Stimulated activated CD8-positive, alpha-beta memory T cell treated with anti-CD3 and anti-CD28 coated beads, Interleukin-12 subunit alpha, Interleukin-12 subunit beta, amount 100 ng/mL, for 4 hours (primary cell): Measurements from ENCODE around the gene G6PC3.
A peak's percentile ranks its signal among the peaks of the same experiment; 100 is the strongest.
"Not testable (repeated sequence)": the region's sequence is repeated elsewhere in the genome, so short reads cannot be mapped to it uniquely, and the experiment has no call there.

ENCODE experiments used
- DNase-seq: peaks from one replicate; pipeline ENCODE4 v3.0.0-alpha.2; 2020; ENCODE audit warnings: low read depth

Gene G6PC3

DNA sequence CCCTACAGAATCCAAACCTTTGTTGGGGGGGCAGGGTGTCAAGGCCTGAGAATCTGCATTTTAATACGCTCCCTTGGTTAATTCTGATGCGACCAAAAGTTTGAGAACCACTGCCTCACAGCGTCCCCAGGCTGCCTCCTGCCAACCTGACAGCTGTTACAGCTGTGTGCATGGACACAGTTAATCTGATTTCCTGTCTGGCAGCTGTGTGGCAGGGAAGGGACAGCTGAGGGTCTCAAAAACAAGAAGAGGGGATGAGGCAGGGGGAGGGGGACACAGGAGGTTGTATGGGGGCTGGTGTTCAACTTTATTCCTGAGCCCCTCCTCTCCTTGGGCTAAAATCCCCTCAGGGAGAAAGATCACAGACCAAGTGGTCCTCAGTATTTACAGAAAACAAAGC is 35.4 kb downstream of the G6PC3 start:
- DNase-seq = no peak

DNA sequence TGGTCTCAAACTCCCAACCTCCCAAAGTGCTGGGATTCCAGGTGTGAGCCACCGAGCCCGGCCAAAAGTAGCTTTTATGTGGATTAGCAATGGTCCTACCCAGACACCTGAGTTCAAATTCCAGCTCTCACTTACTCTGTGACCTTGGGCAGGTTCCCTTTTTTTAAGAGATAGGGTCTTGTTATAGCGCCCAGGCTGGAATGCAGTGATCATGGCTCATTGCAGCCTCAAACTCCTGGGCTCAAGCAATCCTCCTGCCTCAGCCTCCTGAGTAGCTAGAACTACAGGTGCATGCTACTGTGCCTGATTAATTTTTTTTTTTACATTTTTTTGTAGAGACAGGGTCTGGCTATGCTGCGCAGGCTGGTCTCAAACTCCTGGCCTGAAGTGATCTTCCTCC is 36.3 kb downstream of the G6PC3 start:
- no peak for DNase-seq

DNA sequence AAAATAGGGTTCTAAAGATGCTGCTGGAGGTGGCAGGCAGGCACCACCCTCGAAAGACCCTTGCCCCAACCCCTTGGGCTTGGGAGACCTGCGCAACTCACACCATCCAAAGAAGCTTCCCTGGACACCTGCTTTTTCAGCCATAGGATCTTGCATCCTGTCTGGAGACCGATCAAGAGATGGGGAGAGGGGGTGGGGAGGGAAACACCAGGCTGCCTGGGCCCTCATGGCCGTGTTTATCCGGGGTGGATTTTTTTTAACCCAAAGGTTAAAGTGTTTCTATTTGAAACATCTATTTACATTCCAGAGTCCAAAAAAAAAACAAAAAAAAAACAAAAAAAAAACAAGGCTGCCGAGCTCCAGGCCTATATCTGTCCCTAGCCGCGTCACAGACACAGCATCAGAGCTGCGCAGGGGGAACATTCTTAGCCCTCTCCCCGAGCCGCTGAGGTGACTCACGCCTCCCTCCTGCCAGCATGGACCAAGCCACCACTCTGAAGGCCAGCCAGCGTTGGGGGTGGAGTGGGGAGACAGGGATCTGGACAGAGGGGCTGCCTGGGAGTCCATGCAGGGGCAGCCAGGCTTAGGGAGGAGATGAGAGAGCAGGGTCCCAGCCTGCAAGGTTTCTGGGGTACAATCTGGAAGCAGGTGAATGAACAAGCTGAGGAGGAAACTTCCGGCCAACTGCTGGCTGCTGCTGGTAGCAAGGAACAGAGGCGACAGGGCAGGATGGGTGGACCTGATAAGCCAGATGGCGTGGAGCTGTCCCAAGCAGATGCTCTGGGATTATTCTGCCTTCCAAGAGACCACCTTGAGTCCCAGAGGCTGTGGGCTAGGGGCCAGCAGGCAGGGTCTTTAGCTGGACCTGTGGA is 38.1 kb downstream of the G6PC3 start:
- no peak for DNase-seq

DNA sequence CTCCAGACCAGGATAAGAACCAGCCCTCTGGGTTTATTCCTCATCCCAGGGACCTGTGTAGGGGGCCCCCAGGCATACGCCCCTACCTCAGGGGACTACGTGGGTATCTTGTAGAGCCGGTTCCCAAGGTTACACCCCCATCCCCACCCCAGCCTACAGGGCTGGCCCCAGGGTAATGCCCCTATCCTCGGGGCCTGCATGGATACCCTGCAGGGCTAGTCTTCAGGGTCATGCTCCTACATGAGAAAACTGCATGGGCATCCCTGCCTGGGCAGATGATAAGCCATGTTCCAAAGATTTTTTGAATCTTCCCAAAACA is 38.7 kb downstream of the G6PC3 start:
- no peak for DNase-seq

DNA sequence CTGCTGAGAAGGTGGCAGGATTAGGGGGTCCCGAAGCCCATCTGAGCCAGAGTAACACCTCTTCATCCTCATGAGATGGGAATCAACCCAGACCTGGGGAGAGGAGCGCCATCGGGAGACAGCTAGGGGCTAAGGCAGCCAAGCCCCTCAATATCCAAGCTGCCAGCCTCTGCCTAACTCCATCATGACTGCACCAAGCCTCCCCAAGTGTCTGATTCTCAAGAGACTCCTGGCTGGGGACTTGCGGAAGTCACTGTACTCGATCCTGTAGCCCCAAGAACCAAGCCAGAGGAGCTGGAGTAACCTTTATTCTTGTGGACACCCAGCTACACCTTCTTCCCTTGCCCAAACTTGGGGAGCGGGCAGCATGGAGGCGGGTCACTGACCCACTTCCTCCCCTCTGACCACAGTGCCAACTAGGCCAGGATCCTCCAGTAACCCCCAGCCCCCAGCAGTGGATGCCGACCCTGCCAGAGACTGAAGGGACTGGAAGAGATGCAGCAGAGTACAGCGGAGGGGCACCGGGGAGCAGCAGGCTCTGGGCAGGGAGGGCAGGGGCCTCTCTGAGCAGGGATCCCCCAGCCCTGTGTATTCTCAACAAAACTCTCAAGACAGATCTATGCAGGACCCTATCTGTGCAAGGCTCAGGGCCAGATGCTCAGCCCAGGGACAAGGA is 39.6 kb downstream of the G6PC3 start:
- no peak for DNase-seq

DNA sequence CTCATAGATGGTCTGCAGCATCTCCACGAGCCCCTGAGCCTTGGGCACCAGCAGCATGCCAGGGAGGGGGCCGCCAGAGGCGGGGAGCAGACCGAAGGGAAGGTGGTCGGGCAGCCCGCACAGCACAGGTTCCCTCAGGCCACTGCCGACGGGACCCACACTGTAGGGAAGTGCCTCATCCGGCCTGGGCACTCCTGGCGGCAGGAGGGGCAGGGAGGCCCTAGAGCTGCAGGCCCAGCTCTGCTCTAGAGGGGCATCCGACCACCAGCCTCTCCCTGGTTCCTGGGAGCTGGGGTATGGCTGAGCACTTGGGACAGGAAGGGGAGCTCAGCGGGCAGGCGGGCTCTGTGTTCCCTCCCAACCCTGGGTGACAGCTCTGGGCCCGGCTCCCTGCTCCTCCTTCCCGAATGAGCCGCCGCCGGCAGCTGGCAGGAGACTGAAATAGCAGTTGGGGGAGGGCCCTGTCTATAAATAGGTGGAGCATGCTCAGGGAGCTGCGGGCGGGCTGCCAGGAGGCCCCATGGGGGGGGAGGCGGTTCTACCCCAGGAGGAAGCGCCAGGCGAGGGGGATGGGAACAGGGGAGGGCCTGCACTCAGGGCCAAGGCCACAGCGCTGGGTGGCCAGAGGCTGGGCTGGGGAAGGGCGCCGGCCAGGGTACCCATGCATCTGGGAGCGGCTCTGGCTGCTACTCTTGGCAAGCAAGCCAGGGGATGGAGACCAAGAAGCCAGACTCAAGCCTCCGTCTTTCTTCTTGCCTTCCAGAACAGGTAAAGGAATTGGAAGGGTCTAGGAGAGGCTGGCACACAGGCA is 40.5 kb downstream of the G6PC3 start:
- DNase-seq = peak; percentile 30

DNA sequence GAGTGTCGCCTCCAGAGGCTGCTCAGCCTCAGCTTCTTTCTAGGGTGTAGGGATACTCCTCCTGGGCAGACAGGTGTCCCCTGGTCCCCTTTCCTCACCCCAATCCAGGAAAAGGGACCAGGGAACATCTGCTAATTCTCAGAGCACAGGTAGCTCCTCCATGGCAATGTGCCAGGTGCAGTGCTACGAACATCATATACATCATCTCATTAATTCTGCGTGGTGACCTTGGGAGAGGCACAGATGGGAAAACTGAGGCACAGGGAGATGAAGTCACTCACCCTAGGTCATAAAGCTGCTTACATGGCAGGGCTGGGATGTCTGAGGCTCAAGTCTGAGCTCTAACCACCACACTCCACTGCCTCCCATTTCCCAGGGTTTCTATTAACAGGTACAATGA is 41.2 kb downstream of the G6PC3 start:
- no peak for DNase-seq

DNA sequence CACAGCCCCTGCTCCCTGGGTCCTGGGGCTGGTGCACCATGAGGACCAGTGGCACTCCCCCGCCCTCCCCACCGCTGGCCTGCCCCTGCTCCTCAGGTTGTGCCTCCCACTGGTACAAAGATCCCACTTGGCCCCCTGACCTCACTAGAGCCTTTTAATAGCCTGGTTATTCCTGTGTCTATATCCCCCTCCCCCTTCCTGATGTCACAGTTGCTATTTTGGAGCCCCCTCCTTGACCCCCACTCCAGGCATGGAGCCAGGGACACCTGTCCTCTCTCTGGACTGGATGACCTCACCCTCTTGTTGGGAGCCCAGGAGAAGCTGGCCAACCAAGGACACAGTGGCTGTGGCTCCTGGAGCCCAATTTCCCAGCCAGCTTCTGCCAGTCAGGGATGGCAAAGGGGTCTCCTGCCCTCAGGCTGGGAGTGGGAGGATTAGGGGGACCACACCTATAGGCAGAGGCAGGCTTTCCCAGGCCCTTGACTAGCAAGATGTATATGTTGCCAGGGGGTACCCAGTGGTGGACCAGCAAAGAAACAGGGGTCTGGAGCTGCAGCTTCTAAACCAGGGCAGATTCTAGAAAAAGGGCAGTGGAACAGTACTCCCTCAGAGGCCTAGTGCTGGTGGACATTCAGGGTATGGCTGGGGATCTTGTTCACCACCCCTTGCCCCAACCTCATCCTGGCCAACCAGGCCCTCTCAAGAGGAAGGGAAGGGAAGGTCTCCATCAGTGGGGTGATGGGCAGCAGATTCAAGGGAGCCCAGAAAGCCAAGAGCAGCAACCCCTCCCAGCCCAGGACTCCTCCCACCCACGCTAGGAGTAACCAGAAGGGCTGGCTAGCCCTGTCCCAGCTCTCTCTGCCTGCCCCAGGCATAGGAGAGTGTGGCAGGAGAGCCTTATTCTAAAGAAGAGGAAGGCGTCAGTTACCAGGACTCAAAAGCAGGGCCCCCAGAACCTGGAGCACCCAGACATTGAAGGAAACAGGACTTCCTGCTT is 42.0 kb downstream of the G6PC3 start:
- no peak for DNase-seq

DNA sequence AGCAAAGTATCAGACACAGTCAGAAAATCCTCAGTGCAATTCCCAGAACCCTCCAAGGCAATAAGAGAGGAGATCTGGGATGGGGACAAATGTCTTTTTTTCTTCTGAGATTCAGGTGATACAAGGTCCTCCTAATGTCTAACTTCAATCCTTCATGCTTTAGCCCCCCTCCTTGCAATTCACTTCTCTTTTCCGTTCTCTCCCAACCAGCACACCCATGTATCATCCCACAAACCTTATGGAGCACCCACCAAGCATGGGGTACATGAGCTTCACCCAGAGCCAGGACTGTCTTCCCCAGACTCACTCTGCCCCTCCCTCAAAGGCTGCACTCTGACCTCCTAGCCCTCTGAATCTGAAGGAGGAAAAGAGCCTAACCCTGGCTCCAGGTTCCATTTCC is 42.8 kb downstream of the G6PC3 start:
- DNase-seq = no peak

DNA sequence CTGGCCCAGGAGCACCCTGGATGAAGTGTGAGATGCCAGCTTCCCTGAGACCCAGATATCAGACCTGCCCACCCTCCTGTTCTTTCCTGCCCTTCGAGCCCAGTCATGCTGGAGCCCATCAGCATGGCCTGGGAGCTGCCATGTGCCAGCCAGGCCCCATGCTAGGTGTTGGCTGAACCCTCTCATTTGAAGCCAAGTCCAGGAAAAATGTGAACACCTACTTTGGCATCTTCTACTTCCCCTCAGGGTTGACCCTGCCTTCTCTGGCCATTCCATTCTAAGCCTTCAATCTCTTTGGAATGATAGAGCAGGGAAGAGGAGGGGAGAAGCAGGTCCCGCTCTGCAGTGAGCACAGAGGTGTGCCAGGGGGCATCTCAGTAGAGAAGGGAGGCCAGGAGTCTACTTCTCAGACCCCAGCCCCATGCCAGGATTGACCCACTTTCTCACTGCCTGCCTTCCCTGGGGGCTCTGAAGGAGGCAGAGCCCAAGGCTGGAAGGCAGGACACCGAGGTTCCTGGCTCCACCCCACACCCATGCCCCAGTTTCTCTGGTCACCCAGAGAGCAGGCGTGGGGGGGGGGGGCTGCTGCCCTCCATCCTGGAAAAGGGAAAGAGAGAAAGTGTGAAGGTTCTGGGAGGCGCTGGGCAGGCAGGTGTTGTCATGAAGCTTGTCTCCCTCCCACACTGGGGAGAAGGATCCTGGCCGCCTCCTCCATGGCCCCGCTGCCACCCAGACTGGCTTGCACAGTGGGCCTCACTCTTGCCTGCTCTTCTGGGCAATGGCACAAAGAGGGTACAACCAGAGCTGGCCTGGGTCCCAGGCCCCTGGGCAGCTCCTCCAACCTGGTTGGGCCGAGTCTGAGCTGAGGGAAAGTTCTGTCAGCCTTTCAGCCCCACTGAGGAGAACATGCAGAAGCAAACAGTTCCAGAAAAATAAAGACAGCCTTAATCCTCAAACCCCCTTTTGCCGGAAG is 43.6 kb downstream of the G6PC3 start:
- no peak for DNase-seq

DNA sequence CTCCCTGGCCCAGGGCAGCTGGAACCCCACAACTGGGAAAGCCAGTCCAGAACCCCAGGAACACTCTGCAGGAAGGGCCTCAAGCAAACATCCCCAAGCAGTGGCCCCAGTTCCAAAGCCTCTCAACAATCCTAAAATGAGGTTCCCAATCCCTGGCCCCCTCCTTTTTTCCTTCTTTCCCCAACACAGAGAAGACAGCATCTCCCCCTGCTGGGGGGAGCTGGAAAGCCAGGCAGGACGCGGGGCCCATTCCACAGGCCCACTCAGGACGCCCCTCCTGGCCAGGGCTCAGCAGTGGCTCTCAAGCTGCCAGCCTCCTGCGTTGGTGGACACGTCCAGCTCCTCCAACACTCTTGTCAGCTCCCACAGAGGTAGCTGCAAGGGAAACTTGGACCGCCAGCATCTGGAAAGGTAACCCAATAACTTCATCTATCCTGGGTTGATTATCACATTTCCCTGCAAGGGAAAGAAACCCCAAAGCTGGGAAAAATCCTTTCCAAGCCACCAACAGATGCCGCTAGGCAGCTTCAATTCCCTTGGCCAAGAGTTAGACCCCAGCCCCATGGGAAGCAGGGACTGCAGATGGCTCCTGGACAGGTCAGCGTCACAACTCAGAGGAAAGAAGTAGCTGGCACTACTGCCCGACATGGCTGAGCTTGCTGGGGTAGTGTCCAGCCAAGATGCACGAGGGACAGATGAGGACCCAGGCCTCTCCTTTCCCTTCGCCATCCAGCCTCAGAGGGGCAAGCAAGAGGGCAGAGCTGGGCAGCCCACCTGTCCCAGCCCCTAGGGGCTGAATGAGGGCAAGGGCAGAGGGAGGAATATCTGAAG is 45.3 kb downstream of the G6PC3 start:
- no peak for DNase-seq

DNA sequence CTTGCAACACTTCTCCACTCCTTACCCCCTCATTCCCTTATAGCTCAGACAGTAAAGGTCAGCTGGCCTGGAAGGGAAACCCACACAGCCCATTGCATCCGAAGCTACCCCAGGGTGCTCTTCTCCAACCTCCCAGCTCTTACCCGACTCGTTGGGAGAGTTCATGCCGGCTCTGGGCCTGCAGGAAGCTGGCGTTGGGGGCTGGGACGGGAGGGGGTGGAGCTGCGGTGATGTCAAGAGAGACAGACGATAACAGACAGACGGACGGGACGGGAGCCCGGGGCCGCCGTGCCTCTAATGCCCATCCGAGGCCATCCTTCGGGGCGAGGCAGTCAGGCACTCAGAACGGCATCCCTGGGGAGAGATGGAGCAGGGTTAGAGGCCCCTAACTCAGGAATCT is 46.8 kb downstream of the G6PC3 start:
- DNase-seq = no peak

DNA sequence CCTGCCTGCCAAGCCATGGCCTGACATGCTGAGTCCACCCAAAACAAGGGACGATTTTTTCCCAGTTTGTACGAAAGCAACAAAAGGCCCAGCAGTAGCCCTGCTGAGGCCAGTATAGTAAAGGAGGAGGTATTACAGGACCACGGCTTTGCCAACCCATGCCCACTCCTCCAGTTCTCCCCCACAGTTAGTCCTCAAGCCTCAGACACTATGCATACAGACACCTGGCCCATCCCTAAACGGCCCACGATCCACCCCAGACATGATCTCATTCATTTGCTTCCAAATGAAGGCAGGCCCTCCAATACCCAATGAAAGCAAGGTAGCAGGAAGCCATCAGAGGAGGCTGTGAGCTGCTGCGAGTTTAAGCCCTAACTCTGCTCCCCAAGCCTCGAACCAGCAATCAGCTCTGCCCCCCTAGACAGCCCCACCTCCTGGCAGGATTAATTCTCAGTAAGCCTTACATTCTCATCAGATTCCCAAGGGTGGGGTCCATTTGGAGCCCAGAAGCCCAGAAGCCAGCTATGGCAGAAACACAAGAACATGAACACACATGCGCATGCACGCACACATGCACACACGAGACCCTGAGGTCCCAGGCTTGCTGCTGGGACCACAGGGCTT is 48.0 kb downstream of the G6PC3 start:
- DNase-seq = no peak

DNA sequence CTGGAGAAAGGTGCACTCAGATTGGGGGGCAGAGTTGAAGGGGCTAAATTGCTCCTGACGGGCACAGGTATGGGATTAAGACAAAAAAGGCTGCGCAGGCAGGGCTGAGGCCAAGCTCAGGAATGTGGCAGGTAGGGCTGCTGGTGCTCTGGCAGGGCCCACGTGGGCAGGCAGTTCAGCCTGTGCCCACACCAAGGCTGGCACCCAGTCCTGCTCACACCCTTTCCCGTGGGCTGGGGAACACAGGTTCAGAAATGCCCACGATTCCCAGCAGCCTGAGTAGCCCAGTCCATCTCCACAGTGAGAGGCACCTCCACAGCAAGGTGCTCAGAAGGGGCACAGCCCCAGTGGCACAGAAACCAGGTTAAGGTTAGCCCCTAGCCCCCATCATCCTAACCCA is 48.5 kb downstream of the G6PC3 start:
- DNase-seq = no peak

DNA sequence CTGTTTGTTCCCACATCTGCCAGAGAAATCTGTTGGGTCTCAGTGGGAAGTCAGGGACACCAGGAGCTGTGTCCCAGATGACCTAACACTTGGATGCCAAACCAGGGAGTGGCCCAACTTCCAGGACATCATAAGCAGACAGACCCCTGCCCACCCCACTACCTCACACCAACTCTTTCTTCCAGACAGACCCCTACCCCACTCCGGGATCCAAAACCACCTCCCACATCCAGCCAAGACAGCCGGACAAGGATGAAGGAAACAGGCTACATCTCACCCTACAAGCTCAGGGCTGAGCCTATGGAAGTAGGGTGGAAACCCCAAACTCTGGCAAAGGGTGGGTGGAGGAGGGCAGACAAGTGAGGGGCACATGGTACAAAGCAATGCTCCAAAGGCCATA is 49.3 kb downstream of the G6PC3 start:
- no peak for DNase-seq

DNA sequence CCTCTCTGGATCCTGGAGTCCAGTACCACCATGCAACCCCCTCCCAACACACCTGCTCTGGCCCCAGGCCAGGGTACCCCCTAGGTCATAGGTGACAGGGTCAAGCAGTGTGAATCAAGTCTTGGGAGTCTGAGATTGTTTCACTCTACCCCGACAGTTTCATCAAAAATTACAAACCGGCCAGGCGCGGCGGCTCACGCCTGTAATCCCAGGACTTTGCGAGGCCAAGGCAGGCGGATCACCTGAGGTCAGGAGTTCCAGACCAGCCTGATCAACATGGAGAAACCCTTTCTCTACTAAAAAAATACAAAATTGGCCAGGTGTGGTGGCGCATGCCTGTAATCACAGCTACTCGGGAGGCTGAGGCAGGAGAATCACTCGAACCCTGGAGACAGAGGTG is 49.7 kb downstream of the G6PC3 start:
- not testable (repeated sequence) for DNase-seq

DNA sequence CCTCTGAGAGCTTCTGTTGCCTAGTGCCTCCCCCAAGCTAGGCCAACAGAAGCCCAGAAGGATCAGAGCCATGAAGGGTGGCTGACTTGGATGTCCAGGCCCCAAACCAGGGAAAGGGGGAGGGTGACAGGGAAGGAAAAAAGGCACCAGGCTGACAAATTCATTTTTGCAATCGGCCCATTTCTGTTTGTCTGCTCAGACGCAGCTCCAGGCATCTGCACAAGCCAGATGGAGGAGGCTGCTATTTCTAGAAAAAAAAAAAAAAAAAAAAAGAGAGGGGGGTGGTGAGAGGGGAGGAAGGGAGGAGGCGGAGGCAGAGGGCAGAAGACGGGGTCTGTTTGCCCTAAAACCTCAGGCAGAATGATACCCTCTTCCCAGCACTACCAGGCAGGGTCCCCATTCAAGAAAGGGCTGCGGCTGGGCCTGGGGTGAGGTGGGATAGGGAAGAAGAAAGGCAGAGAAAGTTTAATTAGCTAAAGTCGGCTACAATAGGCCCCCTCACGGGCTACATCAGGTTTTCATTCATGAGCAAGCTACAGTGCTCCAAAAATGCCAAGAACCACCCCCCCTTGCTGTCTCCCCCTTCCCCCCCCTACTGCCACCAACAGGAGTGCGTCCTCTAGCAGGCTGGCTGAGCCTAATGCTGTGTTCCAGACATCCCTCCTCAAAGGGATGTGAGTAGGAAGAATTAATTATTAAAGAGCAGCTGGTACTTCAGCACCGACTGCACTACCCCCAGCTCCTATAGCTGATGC is 50.5 kb downstream of the G6PC3 start:
- DNase-seq = no peak
